GM12878 (cell line): ENCODE data around the gene CCDC187. TPM values are rescaled to one million over a fixed set of nuclear protein-coding genes. Genes with fewer than 3 reads are reported as not detected.

Experiments
- ATAC-seq: fragments of 200-7000 bp; cut with Tn5 transposase; 3 replicates; pipeline ENCODE4 v1.9.1; 2020; ENCODE audit warnings: mild to moderate bottlenecking, moderate library complexity
- BruUV-seq: library from RNA; stranded (reverse); fragments of 400-500 nt; replicated peaks from 2 replicates; lab custom pipeline; 2021; lab: Mats Ljungman, UMichigan
- CTCF ChIA-PET: fragments of 300-600 bp; sonication (Branson Sonifier 250); formaldehyde crosslinking; extraction: SDS; loops from one replicate; lab custom pipeline; 2021; ENCODE audit warnings: inconsistent platforms; lab: Yijun Ruan, JAX
- POLR2A ChIA-PET: fragments of 350-600 bp; formaldehyde crosslinking; extraction: SDS; loops from one replicate; lab custom pipeline; 2021; ENCODE audit warnings: inconsistent platforms; lab: Charles Lee
- RAD21 ChIA-PET: fragments of 300-600 bp; sonication (Branson Sonifier 250); formaldehyde crosslinking; loops from one replicate; lab custom pipeline; 2023; ENCODE audit warnings: antibody characterized with exemption; ENCODE audit not compliant: unreplicated experiment; lab: Charles Lee
- SMC1A ChIA-PET: fragments of 300-600 bp; sonication (Branson Sonifier 250); formaldehyde crosslinking; loops from one replicate; lab custom pipeline; 2023; ENCODE audit not compliant: unreplicated experiment, uncharacterized antibody; lab: Charles Lee
- DNase-seq: peaks from one replicate; pipeline ENCODE4 v3.0.0-alpha.2; 2011; ENCODE audit warnings: low read depth, low spot score
- FAIRE-seq: peaks from 3 replicates; lab custom pipeline; 2011; peaks lifted over from hg19 to GRCh38; lab: Jason Lieb, UNC
- H2AFZ ChIP-seq: 2 replicates; pipeline ENCODE4 v1.6.0; 2011; ENCODE audit warnings: low read depth, low read length, control low read depth; ENCODE audit not compliant: control insufficient read depth
- H3K27ac ChIP-seq: 2 replicates; pipeline ENCODE4 v1.5.1; 2011; ENCODE audit warnings: control low read depth; ENCODE audit not compliant: control insufficient read depth, insufficient read depth
- H3K27me3 ChIP-seq, 2 experiments: replicated peaks in 1 of 2; 2 replicates each; pipeline versions ENCODE4 v1.6.0 to v1.6.1; 2011; ENCODE audit warnings: low read length in 1 of 2; ENCODE audit not compliant: control insufficient read depth in 2 of 2, insufficient read depth in 2 of 2
- H3K36me3 ChIP-seq, 2 experiments: 2 replicates each; pipeline ENCODE4 v1.5.1; 2011; ENCODE audit warnings: low read length in 1 of 2; ENCODE audit not compliant: control insufficient read depth in 2 of 2, insufficient read depth in 2 of 2
- H3K4me1 ChIP-seq: 2 replicates; pipeline ENCODE4 v1.6.1; 2011; ENCODE audit warnings: mild to moderate bottlenecking, low read length, moderate library complexity, mixed read lengths; ENCODE audit not compliant: control insufficient read depth, insufficient read depth
- H3K4me2 ChIP-seq: 2 replicates; pipeline ENCODE4 v1.6.0; 2011; ENCODE audit warnings: control low read depth; ENCODE audit not compliant: control insufficient read depth, insufficient read depth
- H3K4me3 ChIP-seq: fragments of 200-600 bp; sonication (generic); 2 replicates; pipeline ENCODE4 v1.5.1; 2016
- H3K79me2 ChIP-seq: 2 replicates; pipeline ENCODE4 v1.6.0; 2011; ENCODE audit warnings: low read length; ENCODE audit not compliant: control insufficient read depth, insufficient read depth
- H3K9ac ChIP-seq: 2 replicates; pipeline ENCODE4 v1.8.0; 2011; ENCODE audit warnings: low read length, control low read depth, mixed read lengths; ENCODE audit not compliant: control insufficient read depth, insufficient read depth
- H3K9me3 ChIP-seq: replicated peaks from 3 replicates; pipeline ENCODE4 v1.5.1; 2011; ENCODE audit warnings: mild to moderate bottlenecking, low read length; ENCODE audit not compliant: control insufficient read depth, insufficient read depth
- H4K20me1 ChIP-seq: 2 replicates; pipeline ENCODE4 v1.6.0; 2011; ENCODE audit not compliant: control insufficient read depth, insufficient read depth
- BACH1 ChIP-seq: fragments of 450-650 bp; IDR thresholded peaks from 2 replicates; pipeline ENCODE4 v1.6.1; 2017; ENCODE audit warnings: mild to moderate bottlenecking, borderline replicate concordance
- IRF3 ChIP-seq: fragments of 450-650 bp; IDR thresholded peaks from 2 replicates; pipeline ENCODE4 v1.6.1; 2014; ENCODE audit warnings: mild to moderate bottlenecking
- RUNX3 ChIP-seq: IDR thresholded peaks from 2 replicates; pipeline ENCODE4 v1.6.1; 2012; ENCODE audit warnings: low read length, inconsistent platforms
- SMC3 ChIP-seq: IDR thresholded peaks from 2 replicates; pipeline ENCODE4 v1.6.1; 2011; ENCODE audit warnings: low read length, improper control_type of control experiment, borderline replicate concordance
- YY1 ChIP-seq: IDR thresholded peaks from 2 replicates; pipeline ENCODE4 v1.6.1; 2011; ENCODE audit warnings: low read depth, mild to moderate bottlenecking, low read length
- WGBS: methylation state at CpG from one replicate; pipeline ENCODE4 v1.1.6; 2016; ENCODE audit warnings: low lambda C conversion rate; ENCODE audit not compliant: insufficient replicate concordance, insufficient coverage; ENCODE audit errors: missing lambda C conversion rate; 5-methylcytosine and 5-hydroxymethylcytosine counted together
- in situ Hi-C: fragments of 300-500 bp; cut with MboI; formaldehyde crosslinking; loops from 9 replicates; pipeline ENCODE4 v1.14.3; 2018; ENCODE audit warnings: mixed read lengths
- intact Hi-C: fragments of 100-400 bp; cut with micrococcal nuclease; formaldehyde crosslinking; loops from one replicate; pipeline ENCODE4 v1.14.2; 2022; ENCODE audit not compliant: unreplicated experiment
- polyA plus RNA-seq, 11 experiments: library from polyadenylated mRNA; depleted of rRNA in 4 of 11; unstranded in 6 of 11; stranded (reverse) in 5 of 11; fragments of >200 nt; fragmentation: Nextera tagmentation in 4 of 11; fragmentation: Illumina TruSeq in 1 of 11; extraction: Ambion mirVana in 4 of 11; extraction: Trizol in 1 of 11; gene quantifications; 1 replicate in 1 of 11; 2 replicates in 10 of 11; pipeline versions ENCODE4 v1.2.1 to v1.2.3, GENCODE V29; 2011 to 2016; ENCODE audit warnings: inconsistent platforms in 2 of 11, missing spikeins in 2 of 11, low read depth in 1 of 11
- total RNA-seq, 4 experiments: library from RNA; depleted of rRNA in 3 of 4; stranded (reverse); fragments of >200 nt in 3 of 4; fragmentation: Illumina TruSeq in 1 of 4; extraction: Trizol in 1 of 4; gene quantifications; 2 replicates each; pipeline versions ENCODE4 v1.2.1 to v1.2.3, GENCODE V29; 2013 to 2021

Gene CCDC187
- total and polyA plus RNA-seq, 10 of the 15 experiments (the other 5 are each of a cell fraction or from before 2014, with no cell fraction given): 0.04 to 0.23 (median 0.04) TPM; not detected in 7

- WGBS: 24% methylated on average over 18 of the region's 18 CpGs
- TF ChIP-seq YY1 (no peak), IRF3 (no peak), BACH1 (no peak), SMC3 (no peak), RUNX3 (no peak)
- in situ Hi-C loops: no loop called here
- H3K79me2 ChIP-seq: no peaks in the 10 kb centered on the region
- H3K9ac ChIP-seq: no peak overlapping the region
- POLR2A ChIA-PET: no interaction called here
- RAD21 ChIA-PET: interaction anchor here (0.6 kb wide), 1 partner anchor 63 kb away, joined by 4 read pairs; no protein-coding TSS in a partner anchor
- intact Hi-C loops: no loop called here
- no peaks in the 10 kb centered on the region for H3K36me3 ChIP-seq
- DNase-seq: no peak
- no peak for ATAC-seq
- H4K20me1 ChIP-seq: no peaks in the 10 kb centered on the region
- no peaks in the 10 kb centered on the region for H3K4me1 ChIP-seq
- H3K27me3 ChIP-seq: no peaks in the 10 kb centered on the region
- BruUV-seq: no TSS peak
- SMC1A ChIA-PET: no interaction called here
- H3K4me2 ChIP-seq: no peak overlapping the region
- H3K27ac ChIP-seq: no peak overlapping the region
- FAIRE-seq: no peak
- no peaks in the 10 kb centered on the region for H3K9me3 ChIP-seq
- no peak overlapping the region for H2AFZ ChIP-seq
- no peak overlapping the region for H3K4me3 ChIP-seq
- CTCF ChIA-PET: no interaction called here
These were observed 37.3 kb upstream of the CCDC187 start for GRCh38 chr9:136341042-136341655.
